ENCODE data around the gene INTS4.
"Not testable (repeated sequence)": the region's sequence is repeated elsewhere in the genome, so short reads cannot be mapped to it uniquely, and the experiment has no call there.

GRCh38 chr11:77891256-77891655, 103.2 kb downstream of the INTS4 start:
- TF ChIP-seq CTCF (conservative IDR thresholded peaks at IDR 0.05; ENCODE audit: low read depth in 2 of 2); REST (IDR thresholded peaks at IDR 0.05; ENCODE audit: unreplicated experiment); EZH2 (IDR thresholded peaks at IDR 0.05; ENCODE audit: low read depth, unreplicated experiment); ZNF114 (CRISPR knock-in tag; IDR thresholded peaks at IDR 0.05); CREB1 (CRISPR knock-in tag; IDR thresholded peaks at IDR 0.05; ENCODE audit: low read depth); POLR2AphosphoS5 (IDR thresholded peaks at IDR 0.05; ENCODE audit: low read depth); ZNF462 (CRISPR knock-in tag; IDR thresholded peaks at IDR 0.05): not testable (repeated sequence)

Measured in GM23338 (cell line).